Measurements from ENCODE around the gene HSFX4.

- TF ChIP-seq CTCF (IDR thresholded peaks at IDR 0.05): peak; percentile 51 to 58 (median 57)
- no peak for TF ChIP-seq POLR2A (IDR thresholded peaks at IDR 0.05)
Measured at GRCh38 chrX:149950681-149951080, 21.3 kb downstream of the HSFX4 start.
